CD4-positive, alpha-beta memory T cell (primary cell): Measurements from ENCODE around the gene CILP. TPM values are rescaled to one million over a fixed set of nuclear protein-coding genes. Genes with fewer than 3 reads are reported as not detected.
"Not testable (repeated sequence)": the region's sequence is repeated elsewhere in the genome, so short reads cannot be mapped to it uniquely, and the experiment has no call there.

Experiments used
- CTCF ChIA-PET: fragments of 350-600 bp; sonication (Branson Sonifier 250); formaldehyde crosslinking; loops from one replicate; lab custom pipeline; 2021; ENCODE audit warnings: inconsistent platforms; ENCODE audit not compliant: partially characterized antibody; lab: Charles Lee
- POLR2A ChIA-PET: fragments of 350-600 bp; sonication (Branson Sonifier 250); formaldehyde crosslinking; loops from one replicate; lab custom pipeline; 2021; ENCODE audit not compliant: partially characterized antibody; lab: Charles Lee
- DNase-seq, 5 donors: peaks; one replicate each; pipeline versions ENCODE4 v3.0.0 to v3.0.0-alpha.2; 2020 to 2022; ENCODE audit warnings: mixed read lengths in 1 of 5
- H3K27ac ChIP-seq: one replicate; pipeline ENCODE4 v1.7.0; 2013; ENCODE audit warnings: low read depth, low read length
- H3K27me3 ChIP-seq: 2 replicates; pipeline ENCODE4 v1.7.0; 2013; ENCODE audit warnings: mild to moderate bottlenecking, low read length, moderate library complexity; ENCODE audit not compliant: insufficient read depth
- H3K36me3 ChIP-seq: 2 replicates; pipeline ENCODE4 v1.7.0; 2013; ENCODE audit warnings: mild to moderate bottlenecking, low read length, moderate library complexity; ENCODE audit not compliant: insufficient read depth
- H3K4me1 ChIP-seq: 2 replicates; pipeline ENCODE4 v1.7.0; 2013; ENCODE audit warnings: mild to moderate bottlenecking, low read length, moderate library complexity; ENCODE audit not compliant: insufficient read depth
- H3K4me3 ChIP-seq, 2 donors: one replicate each; pipeline ENCODE4 v1.7.0; 2013; ENCODE audit warnings: low read length in 2 of 2, mild to moderate bottlenecking in 1 of 2
- H3K9me3 ChIP-seq, 2 donors: one replicate each; pipeline ENCODE4 v1.7.0; 2013; ENCODE audit warnings: low read length in 2 of 2, control low read depth in 1 of 2; ENCODE audit not compliant: control insufficient read depth in 1 of 2
- H3K27ac Mint-ChIP-seq, 7 donors: one replicate each; pipeline ENCODE4 v1.8.0; 2020 to 2021; ENCODE audit warnings: mixed read lengths in 7 of 7, mild to moderate bottlenecking in 6 of 7, inconsistent platforms in 3 of 7, moderate library complexity in 3 of 7
- H3K27me3 Mint-ChIP-seq, 2 donors: one replicate each; pipeline ENCODE4 v1.8.0; 2020 to 2021; ENCODE audit warnings: mixed read lengths in 2 of 2
- H3K36me3 Mint-ChIP-seq, 2 donors: one replicate each; pipeline ENCODE4 v1.8.0; 2020 to 2021; ENCODE audit warnings: mixed read lengths in 2 of 2, inconsistent platforms in 1 of 2, mild to moderate bottlenecking in 1 of 2
- H3K4me1 Mint-ChIP-seq, 4 donors: one replicate each; pipeline ENCODE4 v1.8.0; 2020 to 2021; ENCODE audit warnings: mixed read lengths in 4 of 4, mild to moderate bottlenecking in 1 of 4
- H3K4me3 Mint-ChIP-seq, 8 donors: one replicate each; pipeline ENCODE4 v1.8.0; 2020 to 2021; ENCODE audit warnings: mixed read lengths in 8 of 8, mild to moderate bottlenecking in 7 of 8, moderate library complexity in 6 of 8, inconsistent platforms in 3 of 8
- H3K9me3 Mint-ChIP-seq, 8 donors: one replicate each; pipeline ENCODE4 v1.8.0; 2020 to 2021; ENCODE audit warnings: mixed read lengths in 8 of 8, mild to moderate bottlenecking in 5 of 8, inconsistent platforms in 3 of 8, moderate library complexity in 1 of 8
- intact Hi-C: fragments of 100-400 bp; cut with micrococcal nuclease; formaldehyde crosslinking; loops from one replicate; pipeline ENCODE4 v1.15.1; 2023
- polyA plus RNA-seq, 2 donors: library from polyadenylated mRNA; unstranded; fragments of 300-500 nt; fragmentation: Illumina TruSeq; gene quantifications; one replicate each; pipeline ENCODE4 v1.2.3, GENCODE V29; 2021
- total RNA-seq, 2 experiments: library from RNA; stranded (reverse); gene quantifications; one replicate each; pipeline ENCODE4 v1.2.3, GENCODE V29; 2021

CILP gene
- total and polyA plus RNA-seq, 4 experiments from 2014 or later, result 0.42 to 0.44 TPM; not detected in 2

- no peaks in the 10 kb centered on the region for H3K4me1 ChIP-seq
- ChIA-PET CTCF (no interaction called here), POLR2A (no interaction called here)
- peaks cover 0 to 3% (median 0%) of the 10 kb centered on the region in 8 donors for H3K9me3 Mint-ChIP-seq
- intact Hi-C loops, result no loop called here
- no peaks in the 10 kb centered on the region for H3K27me3 Mint-ChIP-seq
- H3K36me3 ChIP-seq, result no peaks in the 10 kb centered on the region
- no peak overlapping the region for H3K27ac Mint-ChIP-seq
- H3K9me3 ChIP-seq, result no peaks in the 10 kb centered on the region
- H3K4me1 Mint-ChIP-seq, result no peaks in the 10 kb centered on the region
- no peak overlapping the region for H3K4me3 Mint-ChIP-seq
- H3K27me3 ChIP-seq, result no peaks in the 10 kb centered on the region
- DNase-seq, result no peak
- no peak overlapping the region for H3K27ac ChIP-seq
- H3K36me3 Mint-ChIP-seq, result no peaks in the 10 kb centered on the region
- no peak overlapping the region for H3K4me3 ChIP-seq
Observed at GRCh38 chr15:65233696-65234095, 22.4 kb upstream of the CILP start.

DNA sequence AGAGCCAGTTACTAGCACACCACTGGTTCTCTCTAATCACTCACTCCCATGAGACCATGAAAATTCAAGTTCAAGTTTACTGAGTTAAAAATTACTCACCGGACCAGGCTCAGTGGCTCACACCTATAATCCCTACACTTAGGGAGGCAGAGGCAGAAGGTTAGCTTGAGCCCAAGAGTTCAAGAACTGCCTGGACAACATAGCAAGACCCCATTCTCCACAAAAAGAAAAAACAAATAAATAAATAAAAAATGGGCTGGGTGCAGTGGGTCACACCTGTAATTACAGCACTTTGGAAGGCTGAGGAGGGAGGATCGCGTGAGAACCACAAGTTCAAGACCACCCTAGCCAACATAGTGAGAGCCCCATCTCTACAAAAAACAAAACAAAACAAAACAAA lies 21.2 kb upstream of the CILP start:
- Mint-ChIP-seq H3K36me3 (no peaks in the 10 kb centered on the region), H3K9me3 (no peaks in the 10 kb centered on the region), H3K4me1 (no peaks in the 10 kb centered on the region), H3K27me3 (no peaks in the 10 kb centered on the region), H3K4me3 (no peak overlapping the region), H3K27ac (no peak overlapping the region)
- no peaks in the 10 kb centered on the region for H3K9me3 ChIP-seq
- no peak for DNase-seq
- H3K27me3 ChIP-seq, result no peaks in the 10 kb centered on the region
- H3K4me3 ChIP-seq, result no peak overlapping the region
- POLR2A ChIA-PET, result no interaction called here
- H3K27ac ChIP-seq, result no peak overlapping the region
- CTCF ChIA-PET, result no interaction called here
- intact Hi-C loops, result no loop called here
- H3K4me1 ChIP-seq, result no peaks in the 10 kb centered on the region
- no peaks in the 10 kb centered on the region for H3K36me3 ChIP-seq

GRCh38 chr15:65231306-65231705 lies 20.0 kb upstream of the CILP start:
- Mint-ChIP-seq H3K36me3 (no peaks in the 10 kb centered on the region), H3K9me3 (no peaks in the 10 kb centered on the region), H3K4me3 (no peak overlapping the region), H3K27me3 (no peaks in the 10 kb centered on the region), H3K4me1 (no peaks in the 10 kb centered on the region), H3K27ac (no peak overlapping the region)
- Histone ChIP-seq H3K27ac (no peak overlapping the region), H3K4me3 (no peak overlapping the region), H3K27me3 (no peaks in the 10 kb centered on the region), H3K9me3 (no peaks in the 10 kb centered on the region), H3K4me1 (no peaks in the 10 kb centered on the region), H3K36me3 (no peaks in the 10 kb centered on the region)
- POLR2A ChIA-PET, result no interaction called here
- intact Hi-C loops, result no loop called here
- no peak for DNase-seq
- CTCF ChIA-PET, result no interaction called here

DNA sequence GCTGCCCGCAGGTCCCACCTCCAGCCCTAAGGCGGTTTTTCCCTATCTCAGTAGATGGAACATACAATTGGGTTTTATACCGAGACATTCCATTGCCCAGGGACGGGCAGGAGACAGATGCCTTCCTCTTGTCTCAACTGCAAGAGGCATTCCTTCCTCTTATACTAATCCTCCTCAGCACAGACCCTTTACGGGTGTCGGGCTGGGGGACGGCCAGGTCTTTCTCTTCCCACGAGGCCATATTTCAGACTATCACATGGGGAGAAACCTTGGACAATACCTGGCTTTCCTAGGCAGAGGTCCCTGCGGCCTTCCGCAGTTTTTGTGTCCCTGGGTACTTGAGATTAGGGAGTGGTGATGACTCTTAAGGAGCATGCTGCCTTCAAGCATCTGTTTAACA lies 15.6 kb upstream of the CILP start:
- H3K27ac ChIP-seq, H3K27ac Mint-ChIP-seq, H3K4me1 Mint-ChIP-seq, POLR2A ChIA-PET, H3K9me3 Mint-ChIP-seq, H3K27me3 ChIP-seq, H3K4me1 ChIP-seq, H3K4me3 Mint-ChIP-seq, H3K36me3 ChIP-seq, H3K4me3 ChIP-seq, DNase-seq, H3K27me3 Mint-ChIP-seq, CTCF ChIA-PET, H3K36me3 Mint-ChIP-seq, intact Hi-C loops, H3K9me3 ChIP-seq: not testable (repeated sequence)

GRCh38 chr15:65226221-65226620 lies 14.9 kb upstream of the CILP start:
- H3K27ac ChIP-seq, result no peak overlapping the region
- H3K4me1 Mint-ChIP-seq, result no peaks in the 10 kb centered on the region
- no peaks in the 10 kb centered on the region for H3K4me1 ChIP-seq
- H3K27me3 ChIP-seq, result no peaks in the 10 kb centered on the region
- H3K27me3 Mint-ChIP-seq, result no peaks in the 10 kb centered on the region
- H3K27ac Mint-ChIP-seq, result no peak overlapping the region
- H3K4me3 ChIP-seq, result no peak overlapping the region
- no peaks in the 10 kb centered on the region for H3K9me3 Mint-ChIP-seq
- intact Hi-C loops, result no loop called here
- H3K36me3 Mint-ChIP-seq, result no peaks in the 10 kb centered on the region
- H3K9me3 ChIP-seq, result no peaks in the 10 kb centered on the region
- ChIA-PET POLR2A (no interaction called here), CTCF (no interaction called here)
- H3K4me3 Mint-ChIP-seq, result no peak overlapping the region
- no peaks in the 10 kb centered on the region for H3K36me3 ChIP-seq
- DNase-seq, result no peak

DNA sequence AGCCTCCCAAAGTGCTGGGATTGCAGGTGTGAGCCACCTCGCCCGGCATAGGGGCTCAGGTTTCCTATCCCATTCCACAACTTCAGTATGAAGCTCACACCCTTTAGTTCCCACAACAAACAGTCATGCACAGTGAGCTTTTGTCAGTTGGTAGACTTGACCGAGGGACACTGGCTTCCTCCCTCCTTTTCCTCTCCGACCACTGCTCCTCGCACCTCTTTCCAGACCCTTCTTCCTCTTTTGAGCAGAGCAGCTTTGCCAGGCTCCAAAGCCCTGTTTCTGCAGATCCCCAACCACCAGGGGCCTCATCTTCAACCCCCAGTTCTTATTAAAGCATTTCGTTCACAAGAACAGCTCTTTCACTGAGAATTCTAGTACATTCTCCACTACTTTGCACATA lies 12.7 kb upstream of the CILP start:
- no peaks in the 10 kb centered on the region for H3K27me3 ChIP-seq
- no peaks in the 10 kb centered on the region for H3K27me3 Mint-ChIP-seq
- CTCF ChIA-PET, result no interaction called here
- no peak overlapping the region for H3K27ac ChIP-seq
- H3K4me1 Mint-ChIP-seq, result peaks cover 0 to 2% (median 0%) of the 10 kb centered on the region in 4 donors
- no peaks in the 10 kb centered on the region for H3K36me3 ChIP-seq
- DNase-seq, result no peak
- intact Hi-C loops, result no loop called here
- no peak overlapping the region for H3K4me3 Mint-ChIP-seq
- H3K27ac Mint-ChIP-seq, result no peak overlapping the region
- H3K9me3 ChIP-seq, result no peaks in the 10 kb centered on the region
- no peak overlapping the region for H3K4me3 ChIP-seq
- H3K9me3 Mint-ChIP-seq, result no peaks in the 10 kb centered on the region
- H3K4me1 ChIP-seq, result no peaks in the 10 kb centered on the region
- POLR2A ChIA-PET, result no interaction called here
- no peaks in the 10 kb centered on the region for H3K36me3 Mint-ChIP-seq

GRCh38 chr15:65222891-65223290 lies 11.6 kb upstream of the CILP start:
- Mint-ChIP-seq H3K27me3 (no peaks in the 10 kb centered on the region), H3K27ac (peak overlapping the region in 1 of 7 donors; percentile 12)
- CTCF ChIA-PET, result no interaction called here

DNA sequence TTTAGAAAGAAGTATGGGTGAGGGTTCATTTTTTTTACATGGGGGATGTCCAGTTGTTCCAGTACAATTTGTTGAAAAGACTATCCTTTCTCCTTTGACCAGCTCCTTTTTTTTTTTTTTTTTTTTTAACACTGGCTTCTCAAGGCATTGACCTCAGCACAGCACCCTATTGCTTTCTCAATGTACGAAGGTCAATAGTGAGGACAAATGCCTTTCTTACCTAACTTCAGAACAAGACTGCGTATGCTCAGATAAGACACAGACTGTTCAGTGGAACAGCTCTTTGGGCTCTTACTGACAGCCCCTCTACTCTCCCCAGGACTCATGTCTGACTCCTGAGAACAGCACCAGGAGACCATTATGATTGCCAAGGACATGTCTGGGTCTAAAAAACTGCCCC lies 10.4 kb upstream of the CILP start:
- CTCF ChIA-PET, result interaction anchor here (0.9 kb wide), 1 partner anchor 49 kb away, joined by 3 read pairs; no protein-coding TSS in a partner anchor
- H3K27ac Mint-ChIP-seq, result no peak overlapping the region
- intact Hi-C loops, result no loop called here
- POLR2A ChIA-PET, result no interaction called here
- no peaks in the 10 kb centered on the region for H3K27me3 ChIP-seq
- no peak overlapping the region for H3K27ac ChIP-seq
- H3K36me3 ChIP-seq, result no peaks in the 10 kb centered on the region
- H3K36me3 Mint-ChIP-seq, result no peaks in the 10 kb centered on the region
- H3K4me3 ChIP-seq, result no peak overlapping the region
- no peaks in the 10 kb centered on the region for H3K9me3 ChIP-seq
- DNase-seq, result no peak
- H3K4me1 Mint-ChIP-seq, result peaks cover 0 to 4% (median 2%) of the 10 kb centered on the region in 4 donors
- H3K4me1 ChIP-seq, result no peaks in the 10 kb centered on the region
- H3K9me3 Mint-ChIP-seq, result peaks cover 0 to 2% (median 0%) of the 10 kb centered on the region in 8 donors
- no peak overlapping the region for H3K4me3 Mint-ChIP-seq
- no peaks in the 10 kb centered on the region for H3K27me3 Mint-ChIP-seq

More at GRCh38 chr15:65222891-65223290, 11.6 kb upstream of the CILP start:
- no peak for DNase-seq
- Mint-ChIP-seq H3K36me3 (no peaks in the 10 kb centered on the region), H3K9me3 (peaks cover 0 to 2% (median 0%) of the 10 kb centered on the region in 8 donors), H3K4me1 (peaks cover 0 to 4% (median under 1%) of the 10 kb centered on the region in 4 donors), H3K4me3 (no peak overlapping the region)
- Histone ChIP-seq H3K27me3 (no peaks in the 10 kb centered on the region), H3K27ac (no peak overlapping the region), H3K4me1 (no peaks in the 10 kb centered on the region), H3K36me3 (no peaks in the 10 kb centered on the region), H3K4me3 (no peak overlapping the region), H3K9me3 (no peaks in the 10 kb centered on the region)
- POLR2A ChIA-PET, result no interaction called here
- intact Hi-C loops, result no loop called here
